ENCODE results near the gene NPB. TPM values are rescaled to one million over a fixed set of nuclear protein-coding genes. Genes with fewer than 3 reads are reported as not detected.

The NPB gene
- polyA plus RNA-seq, 3 donors = 0.08 to 0.16 TPM; not detected in 1

GRCh38 chr17:81903896-81904599 lies 2.0 kb downstream of the NPB start:
- no peaks in the 10 kb centered on the region for H3K9me3 ChIP-seq (replicated peaks in 1 of 2; ENCODE audit: control insufficient read depth in 1 of 2, insufficient read depth in 1 of 2, low read length in 2 of 2)
- Mint-ChIP-seq H3K27me3 (ENCODE audit: low read depth in 3 of 3) (peaks cover 19 to 33% (median 21%) of the 10 kb centered on the region in 3 donors), H3K4me1 (peaks cover 2% of the 10 kb centered on the region), H3K4me3 (no peak overlapping the region), H3K27ac (no peak overlapping the region), H3K9me3 (peaks cover 0 to 12% (median 0%) of the 10 kb centered on the region in 7 donors), H3K36me3 (peaks cover 48 to 64% of the 10 kb centered on the region in 2 donors)
- TF ChIP-seq CTCF (IDR thresholded peaks at IDR 0.05) = no peak
- no peaks in the 10 kb centered on the region for H3K79me2 ChIP-seq (ENCODE audit: insufficient read depth, low read length)
- no peak overlapping the region for H3K27ac ChIP-seq (ENCODE audit: low read depth in 1 of 2, low read length in 2 of 2)
- no peak overlapping the region for H3K4me3 ChIP-seq (replicated peaks in 1 of 3; ENCODE audit: low read depth in 2 of 3, low read length in 3 of 3)
- H3K4me1 ChIP-seq (ENCODE audit: control insufficient read depth in 1 of 2, insufficient read depth in 2 of 2, low read length in 2 of 2) = peaks cover 0 to 12% of the 10 kb centered on the region in 2 donors
- H3K36me3 ChIP-seq (replicated peaks in 1 of 2; ENCODE audit: control insufficient read depth in 1 of 2, insufficient read depth in 2 of 2, low read length in 2 of 2) = peaks cover 32 to 48% of the 10 kb centered on the region in 2 donors
- peaks cover 16% of the 10 kb centered on the region for H4K20me1 ChIP-seq (ENCODE audit: insufficient read depth, low read length)
- H3K9ac ChIP-seq (ENCODE audit: insufficient read depth, low read length, poor library complexity, severe bottlenecking) = no peak overlapping the region
- 98% methylated on average over 24 of the region's 24 CpGs for WGBS (ENCODE audit: insufficient coverage)
- peaks cover 3 to 20% of the 10 kb centered on the region in 2 donors for H3K27me3 ChIP-seq (ENCODE audit: control insufficient read depth in 2 of 2, insufficient read depth in 2 of 2, low read length in 2 of 2)
- intact Hi-C loops (cut with micrococcal nuclease) = no loop called here
- H2AFZ ChIP-seq (ENCODE audit: insufficient read depth, low read depth, low read length, poor library complexity, severe bottlenecking) = no peak overlapping the region
- H3K4me2 ChIP-seq (replicated peaks; ENCODE audit: extremely low read depth, low read length, poor library complexity, severe bottlenecking) = no peak overlapping the region
- no peak for DNase-seq

GRCh38 chr17:81904600-81905423 lies 2.8 kb downstream of the NPB start:
- H3K36me3 ChIP-seq (replicated peaks in 1 of 2; ENCODE audit: control insufficient read depth in 1 of 2, insufficient read depth in 2 of 2, low read length in 2 of 2) = peaks cover 24 to 40% of the 10 kb centered on the region in 2 donors

More at GRCh38 chr17:81904600-81905423, 2.8 kb downstream of the NPB start:
- no peak overlapping the region for H3K4me3 ChIP-seq (replicated peaks in 1 of 3; ENCODE audit: low read depth in 2 of 3, low read length in 3 of 3)
- no peak for TF ChIP-seq CTCF (IDR thresholded peaks at IDR 0.05)
- peaks cover 4% of the 10 kb centered on the region for H3K4me1 Mint-ChIP-seq
- peaks cover 0 to 12% of the 10 kb centered on the region in 2 donors for H3K4me1 ChIP-seq (ENCODE audit: control insufficient read depth in 1 of 2, insufficient read depth in 2 of 2, low read length in 2 of 2)
- H3K9me3 ChIP-seq (replicated peaks in 1 of 2; ENCODE audit: control insufficient read depth in 1 of 2, insufficient read depth in 1 of 2, low read length in 2 of 2) = no peaks in the 10 kb centered on the region
- no peak overlapping the region for H3K4me2 ChIP-seq (replicated peaks; ENCODE audit: extremely low read depth, low read length, poor library complexity, severe bottlenecking)
- H3K79me2 ChIP-seq (ENCODE audit: insufficient read depth, low read length) = peaks cover 5% of the 10 kb centered on the region
- no peak overlapping the region for H2AFZ ChIP-seq (ENCODE audit: insufficient read depth, low read depth, low read length, poor library complexity, severe bottlenecking)
- H3K27ac Mint-ChIP-seq = no peak overlapping the region
- H3K27me3 Mint-ChIP-seq (ENCODE audit: low read depth in 3 of 3) = peaks cover 19 to 33% (median 21%) of the 10 kb centered on the region in 3 donors
- peaks cover 3 to 20% of the 10 kb centered on the region in 2 donors for H3K27me3 ChIP-seq (ENCODE audit: control insufficient read depth in 2 of 2, insufficient read depth in 2 of 2, low read length in 2 of 2)
- peaks cover 44 to 63% of the 10 kb centered on the region in 2 donors for H3K36me3 Mint-ChIP-seq
- DNase-seq = no peak
- no peak overlapping the region for H3K9ac ChIP-seq (ENCODE audit: insufficient read depth, low read length, poor library complexity, severe bottlenecking)
- no peak overlapping the region for H3K4me3 Mint-ChIP-seq
- intact Hi-C loops (cut with micrococcal nuclease) = no loop called here
- H3K9me3 Mint-ChIP-seq = peaks cover 0 to 12% (median 0%) of the 10 kb centered on the region in 7 donors
- WGBS (ENCODE audit: insufficient coverage) = 93% methylated on average over 20 of the region's 28 CpGs
- no peak overlapping the region for H3K27ac ChIP-seq (ENCODE audit: low read depth in 1 of 2, low read length in 2 of 2)
- peaks cover 13% of the 10 kb centered on the region for H4K20me1 ChIP-seq (ENCODE audit: insufficient read depth, low read length)

Measured in CD14-positive monocyte (primary cell).